ENCODE data around the gene A1BG.

- TF ChIP-seq CTCF (IDR thresholded peaks at IDR 0.05): no peak
- no peak for TF ChIP-seq POLR2A (IDR thresholded peaks at IDR 0.05)
Observed at GRCh38 chr19:58380662-58381459, 27.6 kb upstream of the A1BG start, which contains the start of gene ZNF837.
